ENCODE results near the gene PTPRM.

Gene PTPRM

GRCh38 chr18:7607540-7608173 lies 40.5 kb downstream of the PTPRM start:
- Histone ChIP-seq H3K9ac (ENCODE audit: low read depth in 1 of 2, low read length in 2 of 2) (no peak overlapping the region), H3K36me3 (ENCODE audit: control insufficient read depth in 2 of 2, insufficient read depth in 2 of 2, low read length in 2 of 2) (no peaks in the 10 kb centered on the region), H3K27me3 (ENCODE audit: control insufficient read depth in 2 of 2, insufficient read depth in 2 of 2, low read length in 2 of 2) (no peaks in the 10 kb centered on the region), H3K27ac (ENCODE audit: low read depth in 2 of 2, low read length in 2 of 2) (no peak overlapping the region), H3K4me3 (ENCODE audit: low read length in 2 of 2) (no peak overlapping the region), H3K9me3 (ENCODE audit: control insufficient read depth in 2 of 2, low read length in 2 of 2) (no peaks in the 10 kb centered on the region), H3K4me1 (ENCODE audit: control insufficient read depth in 2 of 2, insufficient read depth in 2 of 2, low read length in 2 of 2) (no peaks in the 10 kb centered on the region)

GRCh38 chr18:7608174-7608550 lies 41.0 kb downstream of the PTPRM start:
- Histone ChIP-seq H3K27me3 (ENCODE audit: control insufficient read depth in 2 of 2, insufficient read depth in 2 of 2, low read length in 2 of 2) (no peaks in the 10 kb centered on the region), H3K9ac (ENCODE audit: low read depth in 1 of 2, low read length in 2 of 2) (no peak overlapping the region), H3K9me3 (ENCODE audit: control insufficient read depth in 2 of 2, low read length in 2 of 2) (no peaks in the 10 kb centered on the region), H3K4me3 (ENCODE audit: low read length in 2 of 2) (no peak overlapping the region), H3K27ac (ENCODE audit: low read depth in 2 of 2, low read length in 2 of 2) (no peak overlapping the region), H3K36me3 (ENCODE audit: control insufficient read depth in 2 of 2, insufficient read depth in 2 of 2, low read length in 2 of 2) (no peaks in the 10 kb centered on the region), H3K4me1 (ENCODE audit: control insufficient read depth in 2 of 2, insufficient read depth in 2 of 2, low read length in 2 of 2) (no peaks in the 10 kb centered on the region)

GRCh38 chr18:7608781-7609201 lies 41.7 kb downstream of the PTPRM start:
- Histone ChIP-seq H3K27me3 (ENCODE audit: control insufficient read depth in 2 of 2, insufficient read depth in 2 of 2, low read length in 2 of 2) (no peaks in the 10 kb centered on the region), H3K4me3 (ENCODE audit: low read length in 2 of 2) (no peak overlapping the region), H3K4me1 (ENCODE audit: control insufficient read depth in 2 of 2, insufficient read depth in 2 of 2, low read length in 2 of 2) (no peaks in the 10 kb centered on the region), H3K9me3 (ENCODE audit: control insufficient read depth in 2 of 2, low read length in 2 of 2) (no peaks in the 10 kb centered on the region), H3K27ac (ENCODE audit: low read depth in 2 of 2, low read length in 2 of 2) (no peak overlapping the region), H3K36me3 (ENCODE audit: control insufficient read depth in 2 of 2, insufficient read depth in 2 of 2, low read length in 2 of 2) (no peaks in the 10 kb centered on the region), H3K9ac (ENCODE audit: low read depth in 1 of 2, low read length in 2 of 2) (no peak overlapping the region)

GRCh38 chr18:7609617-7610016 lies 42.5 kb downstream of the PTPRM start:
- H3K27ac ChIP-seq (ENCODE audit: low read depth in 2 of 2, low read length in 2 of 2) = no peak overlapping the region
- no peaks in the 10 kb centered on the region for H3K36me3 ChIP-seq (ENCODE audit: control insufficient read depth in 2 of 2, insufficient read depth in 2 of 2, low read length in 2 of 2)
- no peaks in the 10 kb centered on the region for H3K27me3 ChIP-seq (ENCODE audit: control insufficient read depth in 2 of 2, insufficient read depth in 2 of 2, low read length in 2 of 2)
- H3K9ac ChIP-seq (ENCODE audit: low read depth in 1 of 2, low read length in 2 of 2) = no peak overlapping the region
- no peaks in the 10 kb centered on the region for H3K4me1 ChIP-seq (ENCODE audit: control insufficient read depth in 2 of 2, insufficient read depth in 2 of 2, low read length in 2 of 2)
- H3K9me3 ChIP-seq (ENCODE audit: control insufficient read depth in 2 of 2, low read length in 2 of 2) = no peaks in the 10 kb centered on the region
- H3K4me3 ChIP-seq (ENCODE audit: low read length in 2 of 2) = no peak overlapping the region

- no peaks in the 10 kb centered on the region for H3K9me3 ChIP-seq (ENCODE audit: control insufficient read depth in 2 of 2, low read length in 2 of 2)
- H3K36me3 ChIP-seq (ENCODE audit: control insufficient read depth in 2 of 2, insufficient read depth in 2 of 2, low read length in 2 of 2) = no peaks in the 10 kb centered on the region
- no peak overlapping the region for H3K27ac ChIP-seq (ENCODE audit: low read depth in 2 of 2, low read length in 2 of 2)
- no peak overlapping the region for H3K4me3 ChIP-seq (ENCODE audit: low read length in 2 of 2)
- no peaks in the 10 kb centered on the region for H3K27me3 ChIP-seq (ENCODE audit: control insufficient read depth in 2 of 2, insufficient read depth in 2 of 2, low read length in 2 of 2)
- no peak overlapping the region for H3K9ac ChIP-seq (ENCODE audit: low read depth in 1 of 2, low read length in 2 of 2)
- peaks cover 0 to 2% of the 10 kb centered on the region in 2 donors for H3K4me1 ChIP-seq (ENCODE audit: control insufficient read depth in 2 of 2, insufficient read depth in 2 of 2, low read length in 2 of 2)
Observed at GRCh38 chr18:7614042-7614441, 46.9 kb downstream of the PTPRM start.

GRCh38 chr18:7615840-7616239 lies 48.7 kb downstream of the PTPRM start:
- Histone ChIP-seq H3K4me3 (ENCODE audit: low read length in 2 of 2) (no peak overlapping the region), H3K9me3 (ENCODE audit: control insufficient read depth in 2 of 2, low read length in 2 of 2) (no peaks in the 10 kb centered on the region), H3K27ac (ENCODE audit: low read depth in 2 of 2, low read length in 2 of 2) (no peak overlapping the region), H3K4me1 (ENCODE audit: control insufficient read depth in 2 of 2, insufficient read depth in 2 of 2, low read length in 2 of 2) (peaks cover 0 to 2% of the 10 kb centered on the region in 2 donors), H3K27me3 (ENCODE audit: control insufficient read depth in 2 of 2, insufficient read depth in 2 of 2, low read length in 2 of 2) (no peaks in the 10 kb centered on the region), H3K9ac (ENCODE audit: low read depth in 1 of 2, low read length in 2 of 2) (no peak overlapping the region), H3K36me3 (ENCODE audit: control insufficient read depth in 2 of 2, insufficient read depth in 2 of 2, low read length in 2 of 2) (no peaks in the 10 kb centered on the region)

GRCh38 chr18:7616661-7617060 lies 49.5 kb downstream of the PTPRM start:
- Histone ChIP-seq H3K9me3 (ENCODE audit: control insufficient read depth in 2 of 2, low read length in 2 of 2) (no peaks in the 10 kb centered on the region), H3K4me3 (ENCODE audit: low read length in 2 of 2) (no peak overlapping the region), H3K27ac (ENCODE audit: low read depth in 2 of 2, low read length in 2 of 2) (no peak overlapping the region), H3K9ac (ENCODE audit: low read depth in 1 of 2, low read length in 2 of 2) (no peak overlapping the region), H3K4me1 (ENCODE audit: control insufficient read depth in 2 of 2, insufficient read depth in 2 of 2, low read length in 2 of 2) (peaks cover 0 to 2% of the 10 kb centered on the region in 2 donors), H3K27me3 (ENCODE audit: control insufficient read depth in 2 of 2, insufficient read depth in 2 of 2, low read length in 2 of 2) (no peaks in the 10 kb centered on the region), H3K36me3 (ENCODE audit: control insufficient read depth in 2 of 2, insufficient read depth in 2 of 2, low read length in 2 of 2) (no peaks in the 10 kb centered on the region)

GRCh38 chr18:7617738-7618422 lies 50.8 kb downstream of the PTPRM start:
- Histone ChIP-seq H3K9me3 (ENCODE audit: control insufficient read depth in 2 of 2, low read length in 2 of 2) (no peaks in the 10 kb centered on the region), H3K27ac (ENCODE audit: low read depth in 2 of 2, low read length in 2 of 2) (no peak overlapping the region), H3K4me1 (ENCODE audit: control insufficient read depth in 2 of 2, insufficient read depth in 2 of 2, low read length in 2 of 2) (peaks cover 0 to 2% of the 10 kb centered on the region in 2 donors), H3K9ac (ENCODE audit: low read depth in 1 of 2, low read length in 2 of 2) (no peak overlapping the region), H3K4me3 (ENCODE audit: low read length in 2 of 2) (no peak overlapping the region), H3K36me3 (ENCODE audit: control insufficient read depth in 2 of 2, insufficient read depth in 2 of 2, low read length in 2 of 2) (no peaks in the 10 kb centered on the region), H3K27me3 (ENCODE audit: control insufficient read depth in 2 of 2, insufficient read depth in 2 of 2, low read length in 2 of 2) (no peaks in the 10 kb centered on the region)

DNA sequence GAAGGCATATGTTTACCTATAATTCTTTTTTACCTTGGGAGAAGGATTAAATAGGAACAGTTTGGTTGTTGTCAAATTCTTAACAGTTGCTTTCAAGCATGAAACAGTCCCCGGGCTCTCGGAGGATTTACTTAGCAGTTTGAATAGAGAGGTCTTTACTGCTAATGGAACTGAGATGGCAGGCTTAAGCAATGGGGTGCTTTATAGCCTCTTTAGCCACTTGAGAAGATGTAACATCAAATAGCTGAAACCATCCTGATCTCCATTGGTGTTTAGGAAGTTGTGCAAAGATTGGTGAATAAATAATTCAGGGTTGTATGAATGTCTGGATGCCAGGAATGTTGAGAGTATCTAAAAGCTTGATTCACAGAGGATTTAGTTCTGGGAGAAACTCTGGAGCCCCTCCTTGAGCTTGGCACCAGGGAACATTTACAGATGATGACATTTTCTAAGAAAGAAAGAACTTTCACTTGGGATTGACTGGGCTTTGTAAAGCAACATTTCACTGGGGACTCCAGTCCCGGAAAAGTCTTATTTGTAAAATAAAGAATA lies 51.9 kb downstream of the PTPRM start:
- Histone ChIP-seq H3K9ac (ENCODE audit: low read depth in 1 of 2, low read length in 2 of 2) (no peak overlapping the region), H3K4me3 (ENCODE audit: low read length in 2 of 2) (no peak overlapping the region), H3K36me3 (ENCODE audit: control insufficient read depth in 2 of 2, insufficient read depth in 2 of 2, low read length in 2 of 2) (no peaks in the 10 kb centered on the region), H3K4me1 (ENCODE audit: control insufficient read depth in 2 of 2, insufficient read depth in 2 of 2, low read length in 2 of 2) (peaks cover 0 to 2% of the 10 kb centered on the region in 2 donors), H3K27ac (ENCODE audit: low read depth in 2 of 2, low read length in 2 of 2) (no peak overlapping the region), H3K27me3 (ENCODE audit: control insufficient read depth in 2 of 2, insufficient read depth in 2 of 2, low read length in 2 of 2) (no peaks in the 10 kb centered on the region), H3K9me3 (ENCODE audit: control insufficient read depth in 2 of 2, low read length in 2 of 2) (no peaks in the 10 kb centered on the region)

DNA sequence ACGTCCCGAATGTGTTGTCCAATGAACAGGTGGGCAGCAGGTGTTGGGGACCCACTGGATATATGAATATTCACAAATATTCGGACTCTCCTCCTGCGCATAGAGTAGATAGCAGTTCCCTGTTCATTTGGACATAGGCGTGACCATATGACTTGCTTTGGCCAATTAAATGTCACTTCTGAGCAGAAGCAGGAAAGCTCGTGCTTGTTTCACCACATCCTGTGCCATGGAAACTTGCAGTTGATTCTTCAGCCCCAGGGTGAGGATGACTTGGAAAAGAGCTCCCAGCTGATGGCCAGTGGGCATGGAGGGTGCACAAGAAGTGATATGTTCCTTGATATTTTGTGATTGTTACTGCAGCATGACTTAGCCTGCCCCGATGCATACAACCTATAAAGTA lies 52.6 kb downstream of the PTPRM start:
- Histone ChIP-seq H3K27me3 (ENCODE audit: control insufficient read depth in 2 of 2, insufficient read depth in 2 of 2, low read length in 2 of 2) (no peaks in the 10 kb centered on the region), H3K9ac (ENCODE audit: low read depth in 1 of 2, low read length in 2 of 2) (no peak overlapping the region), H3K9me3 (ENCODE audit: control insufficient read depth in 2 of 2, low read length in 2 of 2) (no peaks in the 10 kb centered on the region), H3K4me1 (ENCODE audit: control insufficient read depth in 2 of 2, insufficient read depth in 2 of 2, low read length in 2 of 2) (peaks cover 0 to 2% of the 10 kb centered on the region in 2 donors), H3K27ac (ENCODE audit: low read depth in 2 of 2, low read length in 2 of 2) (no peak overlapping the region), H3K4me3 (ENCODE audit: low read length in 2 of 2) (no peak overlapping the region), H3K36me3 (ENCODE audit: control insufficient read depth in 2 of 2, insufficient read depth in 2 of 2, low read length in 2 of 2) (no peaks in the 10 kb centered on the region)
